SK-N-SH (cell line): ENCODE results near the gene FLT3LG. TPM values are rescaled to one million over a fixed set of nuclear protein-coding genes. Genes with fewer than 3 reads are reported as not detected.
A peak's percentile ranks its signal among the peaks of the same experiment; 100 is the strongest.

ENCODE experiments used
- CTCF ChIA-PET: fragments of 300-600, 350-600 bp; formaldehyde crosslinking; extraction: SDS; loops from one replicate; lab custom pipeline; 2021; lab: Yijun Ruan, JAX
- POLR2A ChIA-PET: fragments of 350-600 bp; sonication (Branson Sonifier 250); formaldehyde crosslinking; extraction: SDS; loops from one replicate; lab custom pipeline; 2020; ENCODE audit warnings: antibody characterized with exemption, inconsistent platforms; lab: Yijun Ruan, JAX
- DNase-seq: peaks from one replicate; pipeline ENCODE4 v3.0.0; 2012
- H2AFZ ChIP-seq: fragments of 200-600 bp; sonication (generic); 2 replicates; pipeline ENCODE4 v1.8.1; 2016; ENCODE audit warnings: antibody characterized with exemption, mild to moderate bottlenecking, low read depth
- H3F3A ChIP-seq: fragments of 200-600 bp; sonication (generic); replicated peaks from 2 replicates; pipeline ENCODE3; 2016; ENCODE audit warnings: antibody characterized with exemption, mild to moderate bottlenecking; ENCODE audit not compliant: insufficient read depth
- H3K27ac ChIP-seq, 2 experiments: fragments of 200-500 bp in 1 of 2; fragments of 200-600 bp in 1 of 2; sonication (Bioruptor generic) in 1 of 2; sonication (generic), shearing (Covaris generic) in 1 of 2; 2 replicates each; pipeline versions ENCODE4 v1.5.1 to v1.6.1; 2014 to 2016; ENCODE audit warnings: low read depth in 2 of 2, inconsistent platforms in 1 of 2, low read length in 1 of 2, mild to moderate bottlenecking in 1 of 2, mixed read lengths in 1 of 2
- H3K27me3 ChIP-seq: fragments of 200-600 bp; sonication (generic), shearing (Covaris generic); 2 replicates; pipeline ENCODE4 v1.6.1; 2016; ENCODE audit warnings: mixed run types; ENCODE audit not compliant: insufficient read depth
- H3K36me3 ChIP-seq, 2 experiments: fragments of 200-500 bp in 1 of 2; fragments of 200-600 bp in 1 of 2; sonication (Bioruptor generic) in 1 of 2; sonication (generic) in 1 of 2; replicated peaks in 1 of 2; 2 replicates each; pipeline versions ENCODE3 to v1.5.1; 2014 to 2016; ENCODE audit warnings: low read length in 1 of 2, mild to moderate bottlenecking in 1 of 2; ENCODE audit not compliant: insufficient read depth in 2 of 2, control insufficient read depth in 1 of 2
- H3K4me1 ChIP-seq, 2 experiments: fragments of 200-500 bp in 1 of 2; fragments of 200-600 bp in 1 of 2; sonication (Bioruptor generic) in 1 of 2; sonication (generic), shearing (Covaris generic) in 1 of 2; 2 replicates each; pipeline versions ENCODE4 v1.5.1 to v1.6.1; 2014 to 2016; ENCODE audit warnings: low read depth in 1 of 2, low read length in 1 of 2, mixed run types in 1 of 2; ENCODE audit not compliant: insufficient read depth in 2 of 2, control insufficient read depth in 1 of 2
- H3K4me2 ChIP-seq: fragments of 200-600 bp; sonication (generic), shearing (Covaris generic); 2 replicates; pipeline ENCODE4 v1.6.1; 2017; ENCODE audit warnings: mixed run types
- H3K4me3 ChIP-seq, 2 experiments: fragments of 200-500 bp in 1 of 2; fragments of 200-600 bp in 1 of 2; sonication (Bioruptor generic) in 1 of 2; sonication (generic), shearing (Covaris generic) in 1 of 2; 2 replicates each; pipeline versions ENCODE4 v1.5.1 to v1.8.1; 2014 to 2016; ENCODE audit warnings: low read depth in 2 of 2, inconsistent platforms in 1 of 2, low read length in 1 of 2, mild to moderate bottlenecking in 1 of 2, mixed read lengths in 1 of 2, moderate library complexity in 1 of 2
- H3K79me2 ChIP-seq: fragments of 200-600 bp; sonication (generic); 2 replicates; pipeline ENCODE4 v1.8.1; 2017; ENCODE audit warnings: mild to moderate bottlenecking; ENCODE audit not compliant: insufficient read depth
- H3K9ac ChIP-seq: fragments of 200-600 bp; sonication (generic); 2 replicates; pipeline ENCODE4 v1.6.1; 2017; ENCODE audit warnings: mixed run types
- H3K9me2 ChIP-seq: fragments of 200-600 bp; sonication (generic); 2 replicates; pipeline ENCODE4 v1.6.1; 2017; ENCODE audit warnings: mixed run types
- H3K9me3 ChIP-seq: fragments of 200-600 bp; sonication (generic); 2 replicates; pipeline ENCODE4 v1.6.1; 2017; ENCODE audit warnings: mixed run types, mild to moderate bottlenecking, moderate library complexity
- H4K20me1 ChIP-seq: fragments of 200-600 bp; sonication (generic); 2 replicates; pipeline ENCODE4 v1.6.1; 2017; ENCODE audit warnings: mild to moderate bottlenecking, mixed run types; ENCODE audit not compliant: insufficient read depth
- FOXJ3 ChIP-seq: sonication (generic); formaldehyde crosslinking; IDR thresholded peaks from 2 replicates; pipeline ENCODE4 v1.5.1; 2020; ENCODE audit warnings: mild to moderate bottlenecking, missing genetic modification reagents
- GABPA ChIP-seq: IDR thresholded peaks from 2 replicates; pipeline ENCODE4 v1.4.0; 2012; ENCODE audit warnings: low read depth, mild to moderate bottlenecking
- GATA2 ChIP-seq: sonication (generic); formaldehyde crosslinking; IDR thresholded peaks from 2 replicates; pipeline ENCODE4 v1.5.0; 2020; ENCODE audit warnings: mild to moderate bottlenecking, missing genetic modification reagents
- IRF3 ChIP-seq: fragments of 150-350 bp; IDR thresholded peaks from 2 replicates; pipeline ENCODE4 v1.6.1; 2016; ENCODE audit warnings: mild to moderate bottlenecking, low read depth, low read length
- JUND ChIP-seq: IDR thresholded peaks from 2 replicates; pipeline ENCODE4 v1.4.0; 2012
- NFIC ChIP-seq: IDR thresholded peaks from 2 replicates; pipeline ENCODE4 v1.4.0; 2012; ENCODE audit warnings: borderline replicate concordance
- PBX3 ChIP-seq: IDR thresholded peaks from 2 replicates; pipeline ENCODE4; 2012
- RAD21 ChIP-seq: IDR thresholded peaks from 2 replicates; pipeline ENCODE4 v1.6.1; 2012; ENCODE audit warnings: mild to moderate bottlenecking, low read length
- REST ChIP-seq: IDR thresholded peaks from 2 replicates; pipeline ENCODE4 v1.6.1; 2012; ENCODE audit warnings: mild to moderate bottlenecking, low read depth, low read length, moderate library complexity
- RXRA ChIP-seq: IDR thresholded peaks from 2 replicates; pipeline ENCODE4 v1.4.0; 2012; ENCODE audit warnings: low read depth, mild to moderate bottlenecking, borderline replicate concordance
- ZBTB33 ChIP-seq: IDR thresholded peaks from 2 replicates; pipeline ENCODE4 v1.4.0; 2012; ENCODE audit warnings: low read depth, borderline replicate concordance
- WGBS: methylation state at CpG from one replicate; pipeline ENCODE4 v1.1.6; 2017; ENCODE audit warnings: low lambda C conversion rate; 5-methylcytosine and 5-hydroxymethylcytosine counted together
- polyA plus RNA-seq, 3 experiments: library from polyadenylated mRNA; depleted of rRNA; stranded (reverse); fragments of >200 nt; gene quantifications; 2 replicates each; pipeline ENCODE4 v1.2.3, GENCODE V29; 2012

Gene FLT3LG
- polyA plus RNA-seq, 1 of the 3 experiments (the other 2 are of a cell fraction): 6.4 TPM

GRCh38 chr19:49441960-49442350 lies 32.1 kb upstream of the FLT3LG start:
- POLR2A ChIA-PET: interaction anchor here (1.4 kb wide), 1 partner anchor 9 kb away, joined by 4 read pairs; the partner anchor contains the start of gene PIH1D1
- WGBS: 12% methylated on average over 14 of the region's 14 CpGs
- Histone ChIP-seq H4K20me1 (no peaks in the 10 kb centered on the region; the same call in 1 of the 2 replicates), H3K36me3 (peaks cover 0 to 2% of the 10 kb centered on the region in 2 experiments), H3F3A (peaks cover 22% of the 10 kb centered on the region), H3K27me3 (peaks cover 48% of the 10 kb centered on the region), H2AFZ (peak overlapping the region; percentile 76; the same call in 1 of the 2 replicates), H3K9me2 (no peaks in the 10 kb centered on the region), H3K4me2 (peak overlapping the region; percentile 96), H3K9ac (no peak overlapping the region), H3K27ac (no peak overlapping the region), H3K4me1 (peaks cover 0 to 23% of the 10 kb centered on the region in 2 experiments; a peak in 1 of 4 replicates), H3K4me3 (peak overlapping the region; percentile 59 to 62), H3K9me3 (no peaks in the 10 kb centered on the region), H3K79me2 (no peaks in the 10 kb centered on the region)
- TF ChIP-seq GABPA: no peak
- no peak for TF ChIP-seq ZBTB33
- TF ChIP-seq PBX3: no peak
- TF ChIP-seq NFIC: no peak
- TF ChIP-seq RAD21: no peak
- TF ChIP-seq REST: no peak
- TF ChIP-seq GATA2 (CRISPR knock-in tag): no peak
- no peak for TF ChIP-seq FOXJ3
- TF ChIP-seq RXRA: no peak
- no peak for TF ChIP-seq IRF3
- no peak for TF ChIP-seq JUND
- peak; percentile 10 for DNase-seq
- CTCF ChIA-PET: interaction anchor here (1.3 to 11.2 kb wide), 7 partner anchors 8 to 213 kb away, joined by 3 to 149 read pairs (median 13); partner anchors contain the start of gene KASH5
